Activated CD4-positive, alpha-beta T cell treated with anti-CD3 and anti-CD28 coated beads, Interleukin-2, amount 50 U/mL, for 16 hours (primary cell): ENCODE data around the gene KRT81.
"Not testable (repeated sequence)": the region's sequence is repeated elsewhere in the genome, so short reads cannot be mapped to it uniquely, and the experiment has no call there.

Experiments used
- DNase-seq: peaks from one replicate; pipeline ENCODE4 v3.0.0-alpha.2; 2020

KRT81 gene

GRCh38 chr12:52317468-52318052 is 26.2 kb upstream of the KRT81 start:
- DNase-seq, result no peak

- no peak for DNase-seq
Observed at GRCh38 chr12:52316701-52317100, 25.4 kb upstream of the KRT81 start.

- no peak for DNase-seq
Observed at GRCh38 chr12:52316290-52316689, 25.0 kb upstream of the KRT81 start.

- DNase-seq, result peak; percentile 33
Observed at GRCh38 chr12:52315721-52316120, 24.4 kb upstream of the KRT81 start.

- no peak for DNase-seq
Observed at GRCh38 chr12:52314511-52314910, 23.2 kb upstream of the KRT81 start.

- no peak for DNase-seq
Observed at GRCh38 chr12:52313926-52314325, 22.6 kb upstream of the KRT81 start.

- no peak for DNase-seq
Observed at GRCh38 chr12:52313461-52313860, 22.1 kb upstream of the KRT81 start.

- DNase-seq, result no peak
Observed at GRCh38 chr12:52312086-52312485, 20.8 kb upstream of the KRT81 start.

GRCh38 chr12:52311285-52311648 is 19.9 kb upstream of the KRT81 start:
- no peak for DNase-seq

GRCh38 chr12:52310622-52311284 is 19.4 kb upstream of the KRT81 start:
- DNase-seq, result no peak

GRCh38 chr12:52308806-52309425 is 17.6 kb upstream of the KRT81 start:
- DNase-seq, result no peak

- DNase-seq, result peak; percentile 49
Observed at GRCh38 chr12:52307836-52308805, 16.8 kb upstream of the KRT81 start.

- no peak for DNase-seq
Observed at GRCh38 chr12:52306731-52307130, 15.4 kb upstream of the KRT81 start.

- DNase-seq, result no peak
Observed at GRCh38 chr12:52305921-52306705, 14.8 kb upstream of the KRT81 start.

- DNase-seq, result peak; percentile 20
Observed at GRCh38 chr12:52304941-52305411, 13.6 kb upstream of the KRT81 start.

GRCh38 chr12:52302242-52302914 is 11.0 kb upstream of the KRT81 start:
- DNase-seq, result not testable (repeated sequence)

GRCh38 chr12:52301721-52302120 is 10.4 kb upstream of the KRT81 start:
- not testable (repeated sequence) for DNase-seq

GRCh38 chr12:52300796-52301691 is 9.7 kb upstream of the KRT81 start:
- DNase-seq, result no peak

- DNase-seq, result no peak
Observed at GRCh38 chr12:52298677-52299190, 7.4 kb upstream of the KRT81 start.

- DNase-seq, result no peak
Observed at GRCh38 chr12:52296572-52297215, 5.4 kb upstream of the KRT81 start.
